Measurements from ENCODE around the gene IQCK. TPM values are rescaled to one million over a fixed set of nuclear protein-coding genes. Genes with fewer than 3 reads are reported as not detected.

The IQCK gene
- total RNA-seq, 5 donors from 2014 or later (not counting 1 experiment from before 2014, with no cell fraction given): 1.6 to 3.3 (median 2.0) TPM

- ATAC-seq (replicated peaks in 1 of 4) (no peak), DNase-seq (no peak)
- H3K4me1 ChIP-seq (ENCODE audit: control insufficient read depth in 1 of 2, extremely low read depth in 1 of 2, insufficient read depth in 2 of 2, low read length in 2 of 2): peaks cover 0 to 3% of the 10 kb centered on the region in 2 experiments
- WGBS (ENCODE audit: insufficient coverage): 89% methylated on average over 7 of the region's 13 CpGs
- H3K27ac Mint-ChIP-seq: no peak overlapping the region
- peaks cover 0 to 3% of the 10 kb centered on the region in 2 experiments for H3K27me3 ChIP-seq (replicated peaks in 1 of 2; ENCODE audit: control insufficient read depth in 2 of 2, extremely low read depth in 1 of 2, insufficient read depth in 2 of 2, low read length in 1 of 2)
- CTCF ChIA-PET: interaction anchor here in 1 of 2 donors (0.5 kb wide), 1 partner anchor 1304 kb away, joined by 3 read pairs; no protein-coding TSS in a partner anchor
- H3K4me3 Mint-ChIP-seq: no peak overlapping the region
- POLR2A ChIA-PET: no interaction called here
- H3K27ac ChIP-seq (ENCODE audit: low read length): no peak overlapping the region
- no peaks in the 10 kb centered on the region for H3K9me3 ChIP-seq
- H3K4me1 Mint-ChIP-seq: peaks cover 0 to 11% (median 5%) of the 10 kb centered on the region in 3 donors
- H3K36me3 Mint-ChIP-seq: no peaks in the 10 kb centered on the region
- peaks cover 0 to 2% of the 10 kb centered on the region in 2 donors for H3K27me3 Mint-ChIP-seq
- H3K4me3 ChIP-seq (ENCODE audit: control insufficient read depth in 1 of 2, extremely low read depth in 1 of 2, low read length in 1 of 2): no peak overlapping the region
- peaks cover 8 to 11% (median 8%) of the 10 kb centered on the region in 3 donors for H3K9me3 Mint-ChIP-seq
- H3K36me3 ChIP-seq (ENCODE audit: control insufficient read depth in 2 of 2, extremely low read depth in 1 of 2, insufficient read depth in 1 of 2, low read length in 1 of 2): no peaks in the 10 kb centered on the region
These were observed 93.0 kb downstream of the IQCK start for GRCh38 chr16:19810817-19811731.

DNA sequence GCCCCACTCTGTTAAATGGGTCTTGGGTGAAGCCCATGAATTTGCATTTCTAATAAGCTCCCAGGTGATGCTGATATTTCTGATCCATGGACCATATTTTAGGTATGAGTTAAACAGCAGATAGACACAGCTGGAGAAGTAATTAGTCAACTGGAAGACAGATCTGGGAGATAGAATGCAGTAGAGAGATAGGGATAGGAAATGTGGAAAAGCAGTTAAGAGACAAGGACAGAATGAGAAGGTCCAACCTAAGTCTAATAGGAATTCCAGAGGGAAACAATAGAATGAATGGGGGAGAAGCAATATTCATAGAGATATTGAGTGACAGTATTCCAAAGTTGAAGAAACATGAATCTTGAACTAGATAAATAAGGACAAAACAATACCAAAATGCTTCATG lies 94.9 kb downstream of the IQCK start:
- H3K9me3 Mint-ChIP-seq: peaks cover 8 to 11% (median 8%) of the 10 kb centered on the region in 3 donors
- Histone ChIP-seq H3K4me3 (ENCODE audit: control insufficient read depth in 1 of 2, extremely low read depth in 1 of 2, low read length in 1 of 2) (no peak overlapping the region), H3K36me3 (ENCODE audit: control insufficient read depth in 2 of 2, extremely low read depth in 1 of 2, insufficient read depth in 1 of 2, low read length in 1 of 2) (no peaks in the 10 kb centered on the region), H3K27me3 (replicated peaks in 1 of 2; ENCODE audit: control insufficient read depth in 2 of 2, extremely low read depth in 1 of 2, insufficient read depth in 2 of 2, low read length in 1 of 2) (peaks cover 0 to 3% of the 10 kb centered on the region in 2 experiments), H3K9me3 (no peaks in the 10 kb centered on the region), H3K27ac (ENCODE audit: low read length) (no peak overlapping the region), H3K4me1 (ENCODE audit: control insufficient read depth in 1 of 2, extremely low read depth in 1 of 2, insufficient read depth in 2 of 2, low read length in 2 of 2) (peaks cover 0 to 3% of the 10 kb centered on the region in 2 experiments)
- H3K27me3 Mint-ChIP-seq: peaks cover 0 to 5% of the 10 kb centered on the region in 2 donors
- no peak for ATAC-seq (replicated peaks in 1 of 4)
- no peak for DNase-seq
- no peak overlapping the region for H3K27ac Mint-ChIP-seq
- H3K36me3 Mint-ChIP-seq: no peaks in the 10 kb centered on the region
- ChIA-PET CTCF (no interaction called here), POLR2A (no interaction called here)
- peaks cover 0 to 11% (median 5%) of the 10 kb centered on the region in 3 donors for H3K4me1 Mint-ChIP-seq
- no peak overlapping the region for H3K4me3 Mint-ChIP-seq

DNA sequence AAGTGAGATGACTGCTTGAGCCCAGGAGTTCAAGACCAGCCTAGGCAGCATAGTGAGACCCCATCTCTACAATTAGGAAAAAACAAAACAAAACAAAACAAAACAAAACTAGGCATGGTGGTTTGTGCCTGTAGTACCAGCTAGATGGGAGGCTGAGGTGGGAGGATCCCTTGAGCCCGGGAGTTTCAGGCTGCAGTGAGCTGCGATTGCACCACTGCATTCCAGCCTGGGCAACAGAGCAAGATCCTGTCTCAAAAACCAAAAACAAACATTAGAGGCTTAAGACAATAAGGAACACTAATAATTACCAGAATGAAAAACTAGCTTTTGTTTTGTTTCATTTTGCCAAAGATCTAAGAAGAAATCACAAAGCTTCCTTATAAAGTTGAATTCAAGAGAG lies 97.3 kb downstream of the IQCK start:
- Mint-ChIP-seq H3K9me3 (peaks cover 8 to 11% (median 8%) of the 10 kb centered on the region in 3 donors), H3K27me3 (peaks cover 0 to 5% of the 10 kb centered on the region in 2 donors), H3K4me3 (no peak overlapping the region), H3K36me3 (no peaks in the 10 kb centered on the region), H3K27ac (no peak overlapping the region), H3K4me1 (no peaks in the 10 kb centered on the region)
- Histone ChIP-seq H3K27me3 (replicated peaks in 1 of 2; ENCODE audit: control insufficient read depth in 2 of 2, extremely low read depth in 1 of 2, insufficient read depth in 2 of 2, low read length in 1 of 2) (peaks cover 0 to 3% of the 10 kb centered on the region in 2 experiments), H3K4me3 (ENCODE audit: control insufficient read depth in 1 of 2, extremely low read depth in 1 of 2, low read length in 1 of 2) (no peak overlapping the region), H3K36me3 (ENCODE audit: control insufficient read depth in 2 of 2, extremely low read depth in 1 of 2, insufficient read depth in 1 of 2, low read length in 1 of 2) (no peaks in the 10 kb centered on the region), H3K4me1 (ENCODE audit: control insufficient read depth in 1 of 2, extremely low read depth in 1 of 2, insufficient read depth in 2 of 2, low read length in 2 of 2) (no peaks in the 10 kb centered on the region), H3K9me3 (no peaks in the 10 kb centered on the region), H3K27ac (ENCODE audit: low read length) (no peak overlapping the region)
- CTCF ChIA-PET: no interaction called here
- POLR2A ChIA-PET: no interaction called here
- no peak for ATAC-seq (replicated peaks in 1 of 4)
- DNase-seq: no peak
- WGBS (ENCODE audit: insufficient coverage): no CpG with 5 or more reads among the region's 2 CpGs

- Histone ChIP-seq H3K27me3 (replicated peaks in 1 of 2; ENCODE audit: control insufficient read depth in 2 of 2, extremely low read depth in 1 of 2, insufficient read depth in 2 of 2, low read length in 1 of 2) (no peaks in the 10 kb centered on the region), H3K27ac (ENCODE audit: low read length) (no peak overlapping the region), H3K4me1 (ENCODE audit: control insufficient read depth in 1 of 2, extremely low read depth in 1 of 2, insufficient read depth in 2 of 2, low read length in 2 of 2) (no peaks in the 10 kb centered on the region), H3K36me3 (ENCODE audit: control insufficient read depth in 2 of 2, extremely low read depth in 1 of 2, insufficient read depth in 1 of 2, low read length in 1 of 2) (no peaks in the 10 kb centered on the region), H3K4me3 (ENCODE audit: control insufficient read depth in 1 of 2, extremely low read depth in 1 of 2, low read length in 1 of 2) (no peak overlapping the region), H3K9me3 (no peaks in the 10 kb centered on the region)
- Mint-ChIP-seq H3K9me3 (peaks cover 8 to 11% (median 8%) of the 10 kb centered on the region in 3 donors), H3K27ac (no peak overlapping the region), H3K4me3 (no peak overlapping the region), H3K36me3 (no peaks in the 10 kb centered on the region), H3K4me1 (no peaks in the 10 kb centered on the region), H3K27me3 (peaks cover 0 to 5% of the 10 kb centered on the region in 2 donors)
- DNase-seq (no peak), ATAC-seq (replicated peaks in 1 of 4) (no peak)
- WGBS (ENCODE audit: insufficient coverage): 100% methylated on average over 1 of the region's 3 CpGs
- CTCF ChIA-PET: no interaction called here
- POLR2A ChIA-PET: interaction anchor here in 1 of 2 donors (0.6 kb wide), 1 partner anchor 50 kb away, joined by 3 read pairs; no protein-coding TSS in a partner anchor
These were observed 99.1 kb downstream of the IQCK start for GRCh38 chr16:19817122-19817521.

DNA sequence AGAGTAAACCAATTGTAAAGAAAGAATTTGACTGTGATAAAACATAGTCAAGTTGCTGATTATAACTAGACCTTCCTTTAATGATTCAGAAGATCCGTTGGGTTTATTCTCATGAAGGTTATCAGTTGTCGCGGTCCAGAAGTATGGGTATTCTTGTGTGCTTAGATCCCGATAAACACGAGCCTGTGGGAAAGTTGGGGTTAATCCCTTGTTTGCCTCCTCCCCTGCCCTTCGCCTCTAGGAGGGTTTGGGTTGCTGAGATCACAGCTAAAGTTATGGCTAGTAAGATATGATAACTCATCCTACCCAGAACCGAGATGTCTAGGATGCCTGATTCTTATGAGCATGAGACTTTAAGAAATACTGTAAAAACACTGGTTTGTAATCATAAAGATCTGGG lies 99.8 kb downstream of the IQCK start:
- no peak for ATAC-seq (replicated peaks in 1 of 4)
- Mint-ChIP-seq H3K9me3 (peaks cover 6 to 7% (median 7%) of the 10 kb centered on the region in 3 donors), H3K4me1 (no peaks in the 10 kb centered on the region), H3K27me3 (peaks cover 0 to 5% of the 10 kb centered on the region in 2 donors), H3K4me3 (no peak overlapping the region), H3K27ac (no peak overlapping the region), H3K36me3 (no peaks in the 10 kb centered on the region)
- Histone ChIP-seq H3K9me3 (no peaks in the 10 kb centered on the region), H3K27ac (ENCODE audit: low read length) (no peak overlapping the region), H3K27me3 (replicated peaks in 1 of 2; ENCODE audit: control insufficient read depth in 2 of 2, extremely low read depth in 1 of 2, insufficient read depth in 2 of 2, low read length in 1 of 2) (no peaks in the 10 kb centered on the region), H3K4me1 (ENCODE audit: control insufficient read depth in 1 of 2, extremely low read depth in 1 of 2, insufficient read depth in 2 of 2, low read length in 2 of 2) (no peaks in the 10 kb centered on the region), H3K4me3 (ENCODE audit: control insufficient read depth in 1 of 2, extremely low read depth in 1 of 2, low read length in 1 of 2) (no peak overlapping the region), H3K36me3 (ENCODE audit: control insufficient read depth in 2 of 2, extremely low read depth in 1 of 2, insufficient read depth in 1 of 2, low read length in 1 of 2) (no peaks in the 10 kb centered on the region)
- 100% methylated on average over 2 of the region's 7 CpGs for WGBS (ENCODE audit: insufficient coverage)
- CTCF ChIA-PET: no interaction called here
- DNase-seq: no peak
- POLR2A ChIA-PET: no interaction called here

GRCh38 chr16:19822533-19822932 lies 104.5 kb downstream of the IQCK start:
- no peaks in the 10 kb centered on the region for H3K9me3 Mint-ChIP-seq
- H3K4me1 Mint-ChIP-seq: no peaks in the 10 kb centered on the region
- CTCF ChIA-PET: no interaction called here

More at GRCh38 chr16:19822533-19822932, 104.5 kb downstream of the IQCK start:
- DNase-seq (no peak), ATAC-seq (replicated peaks in 1 of 4) (no peak)
- Mint-ChIP-seq H3K36me3 (no peaks in the 10 kb centered on the region), H3K4me3 (no peak overlapping the region), H3K27ac (no peak overlapping the region), H3K27me3 (peaks cover 0 to 2% of the 10 kb centered on the region in 2 donors)
- Histone ChIP-seq H3K9me3 (no peaks in the 10 kb centered on the region), H3K27me3 (replicated peaks in 1 of 2; ENCODE audit: control insufficient read depth in 2 of 2, extremely low read depth in 1 of 2, insufficient read depth in 2 of 2, low read length in 1 of 2) (no peaks in the 10 kb centered on the region), H3K4me1 (ENCODE audit: control insufficient read depth in 1 of 2, extremely low read depth in 1 of 2, insufficient read depth in 2 of 2, low read length in 2 of 2) (no peaks in the 10 kb centered on the region), H3K4me3 (ENCODE audit: control insufficient read depth in 1 of 2, extremely low read depth in 1 of 2, low read length in 1 of 2) (no peak overlapping the region), H3K27ac (ENCODE audit: low read length) (no peak overlapping the region), H3K36me3 (ENCODE audit: control insufficient read depth in 2 of 2, extremely low read depth in 1 of 2, insufficient read depth in 1 of 2, low read length in 1 of 2) (no peaks in the 10 kb centered on the region)
- POLR2A ChIA-PET: no interaction called here
- whole genome bisulfite sequencing (ENCODE audit: insufficient coverage): 73% methylated on average over 2 of the region's 2 CpGs
